LNCaP clone FGC (cell line): ENCODE data around the gene ADGRV1.

ENCODE experiments used
- DNase-seq: peaks from one replicate; pipeline ENCODE4 v3.0.0-alpha.2; 2011; ENCODE audit warnings: low read depth
- H3K4me3 ChIP-seq: 2 replicates; pipeline ENCODE4 v1.5.1; 2011; ENCODE audit warnings: mild to moderate bottlenecking, low read depth, low read length, control low read depth
- CTCF ChIP-seq: IDR thresholded peaks from 2 replicates; pipeline ENCODE4 v1.5.1; 2012; ENCODE audit warnings: mild to moderate bottlenecking; ENCODE audit not compliant: control insufficient read depth, insufficient read depth; ENCODE audit errors: extremely low read depth

ADGRV1 gene

GRCh38 chr5:90866915-90867731 lies 308.5 kb downstream of the ADGRV1 start:
- TF ChIP-seq CTCF = no peak
- H3K4me3 ChIP-seq = no peak overlapping the region
- DNase-seq = no peak

- H3K4me3 ChIP-seq = no peak overlapping the region
- no peak for TF ChIP-seq CTCF
Observed at GRCh38 chr5:90868799-90869198, 310.2 kb downstream of the ADGRV1 start.

GRCh38 chr5:90871391-90871991 lies 312.9 kb downstream of the ADGRV1 start:
- no peak for TF ChIP-seq CTCF
- no peak overlapping the region for H3K4me3 ChIP-seq
- no peak for DNase-seq

More at GRCh38 chr5:90868799-90869198, 310.2 kb downstream of the ADGRV1 start:
- no peak for DNase-seq

- TF ChIP-seq CTCF = no peak
- no peak for DNase-seq
- no peak overlapping the region for H3K4me3 ChIP-seq
Observed at GRCh38 chr5:90873033-90873517, 314.5 kb downstream of the ADGRV1 start.

- no peak for TF ChIP-seq CTCF
- DNase-seq = no peak
- no peak overlapping the region for H3K4me3 ChIP-seq
Observed at GRCh38 chr5:90874066-90874465, 315.5 kb downstream of the ADGRV1 start.

- no peak for DNase-seq
- no peak overlapping the region for H3K4me3 ChIP-seq
- TF ChIP-seq CTCF = no peak
Observed at GRCh38 chr5:90875456-90875855, 316.9 kb downstream of the ADGRV1 start.
